Hematopoietic multipotent progenitor cell treated with erythropoietin and hydrocortisone succinate and interleukin-3 and kit ligand, for 15 days (in vitro differentiated cells): ENCODE results near the gene PPP1R37.
A peak's percentile ranks its signal among the peaks of the same experiment; 100 is the strongest.

ENCODE experiments used
- DNase-seq: peaks from one replicate; pipeline ENCODE4 v3.0.0-alpha.2; 2015; ENCODE audit warnings: low spot score

The PPP1R37 gene

GRCh38 chr19:45170146-45171106, 77.4 kb downstream of the PPP1R37 start:
- DNase-seq, result no peak

GRCh38 chr19:45171211-45171623, 78.2 kb downstream of the PPP1R37 start:
- DNase-seq, result no peak

- no peak for DNase-seq
Measured at GRCh38 chr19:45172173-45172572, 79.2 kb downstream of the PPP1R37 start.

- peak; percentile 16 for DNase-seq
Measured at GRCh38 chr19:45172611-45173208, 79.7 kb downstream of the PPP1R37 start.

GRCh38 chr19:45173816-45174215, 80.8 kb downstream of the PPP1R37 start:
- no peak for DNase-seq

GRCh38 chr19:45175515-45176345, 82.8 kb downstream of the PPP1R37 start:
- DNase-seq, result no peak

- peak; percentile 40 for DNase-seq
Measured at GRCh38 chr19:45177817-45178261, 84.9 kb downstream of the PPP1R37 start, which contains the start of gene TRAPPC6A. Gene TRAPPC6A (minus strand): TSS chr19:45178237. CDS start chr19:45178218, 19 bp downstream.

GRCh38 chr19:45178262-45179071, 85.5 kb downstream of the PPP1R37 start, which contains the start of gene BLOC1S3:
Gene BLOC1S3 (plus strand): TSS chr19:45178784. CDS start chr19:45179297, 513 bp downstream.
- DNase-seq, result peak; percentile 100

- peak; percentile 23 for DNase-seq
Measured at GRCh38 chr19:45179072-45179891, 86.3 kb downstream of the PPP1R37 start.

- no peak for DNase-seq
Measured at GRCh38 chr19:45179892-45180370, 87.0 kb downstream of the PPP1R37 start.

GRCh38 chr19:45180936-45181335, 88.0 kb downstream of the PPP1R37 start:
- no peak for DNase-seq

- no peak for DNase-seq
Measured at GRCh38 chr19:45182758-45183157, 89.8 kb downstream of the PPP1R37 start.

- DNase-seq, result no peak
Measured at GRCh38 chr19:45184115-45184514, 91.1 kb downstream of the PPP1R37 start.

GRCh38 chr19:45186509-45187334, 93.7 kb downstream of the PPP1R37 start:
- no peak for DNase-seq

GRCh38 chr19:45187421-45188100, 94.6 kb downstream of the PPP1R37 start:
- peak; percentile 59 for DNase-seq

GRCh38 chr19:45189971-45190370, 97.0 kb downstream of the PPP1R37 start:
- DNase-seq, result no peak

GRCh38 chr19:45191375-45191774, 98.4 kb downstream of the PPP1R37 start:
- no peak for DNase-seq

GRCh38 chr19:45195764-45196163, 102.8 kb downstream of the PPP1R37 start:
- DNase-seq, result no peak
